K562 (cell line): ENCODE measurements around the gene IMMP2L. TPM values are rescaled to one million over a fixed set of nuclear protein-coding genes. Genes with fewer than 3 reads are reported as not detected.

ENCODE experiments used
- ATF1 ChIP-seq, 2 experiments: fragments of 450-650 bp in 1 of 2; IDR thresholded peaks; 2 replicates each; pipeline ENCODE4 v1.6.1; 2016; ENCODE audit warnings: missing compliant biosample characterization in 1 of 2, missing genetic modification characterization in 1 of 2
- COPS2 ChIP-seq: fragments of 450-650 bp; conservative IDR thresholded peaks from 2 replicates; pipeline ENCODE4 v1.6.1; 2016; ENCODE audit warnings: mild to moderate bottlenecking, moderate library complexity
- KLF16 ChIP-seq: IDR thresholded peaks from 2 replicates; pipeline ENCODE4 v1.6.1; 2016; ENCODE audit warnings: antibody characterized with exemption
- ZNF384 ChIP-seq: IDR thresholded peaks from 2 replicates; pipeline ENCODE4 v1.6.1; 2012; ENCODE audit warnings: low read depth, low read length, improper control_type of control experiment
- ZNF668 ChIP-seq: fragments of 250-450 bp; sonication (Bioruptor Pico); IDR thresholded peaks from 2 replicates; pipeline ENCODE4 v1.8.0; 2022; ENCODE audit warnings: mild to moderate bottlenecking, inconsistent platforms
- ZZZ3 ChIP-seq: fragments of 450-650 bp; IDR thresholded peaks from 2 replicates; pipeline ENCODE4 v1.6.1; 2016; ENCODE audit warnings: antibody characterized with exemption, mild to moderate bottlenecking, moderate library complexity
- polyA plus RNA-seq, 8 experiments: library from polyadenylated mRNA; depleted of rRNA in 4 of 8; stranded (reverse) in 5 of 8; unstranded in 3 of 8; fragments of >200 nt; fragmentation: Nextera tagmentation in 2 of 8; fragmentation: Illumina TruSeq in 1 of 8; extraction: Ambion mirVana in 2 of 8; extraction: Trizol in 1 of 8; gene quantifications; 2 replicates each; pipeline versions ENCODE4 v1.2.1 to v1.2.3, GENCODE V29; 2011 to 2014; ENCODE audit warnings: inconsistent platforms in 1 of 8, missing spikeins in 1 of 8
- total RNA-seq, 7 experiments: library from RNA; depleted of rRNA in 6 of 7; stranded (reverse); fragments of >200 nt in 6 of 7; fragmentation: Illumina TruSeq in 2 of 7; extraction: Trizol in 2 of 7; gene quantifications; 2 replicates each; pipeline versions ENCODE4 v1.2.1 to v1.2.3, GENCODE V29; 2011 to 2021; ENCODE audit warnings: low replicate concordance in 1 of 7
- TF ChIP-seq, protein P1 (sequence below): IDR thresholded peaks from 2 replicates; pipeline ENCODE4 v1.6.1; 2011; ENCODE audit warnings: borderline replicate concordance, low read depth, mild to moderate bottlenecking, moderate library complexity, low read length; ENCODE audit not compliant: insufficient read depth, poor library complexity, severe bottlenecking
- TF ChIP-seq, protein P2 (sequence below), 2 experiments: fragments of 450-650 bp; IDR thresholded peaks; 2 replicates each; pipeline ENCODE4 v1.6.1; 2018; ENCODE audit warnings: mild to moderate bottlenecking in 2 of 2, low read depth in 1 of 2; ENCODE audit not compliant: partially characterized antibody in 2 of 2

IMMP2L gene
- total and polyA plus RNA-seq, 9 of the 15 experiments (the other 6 are each of a cell fraction or from before 2014, with no cell fraction given): 29.7 to 116 (median 53.0) TPM

DNA sequence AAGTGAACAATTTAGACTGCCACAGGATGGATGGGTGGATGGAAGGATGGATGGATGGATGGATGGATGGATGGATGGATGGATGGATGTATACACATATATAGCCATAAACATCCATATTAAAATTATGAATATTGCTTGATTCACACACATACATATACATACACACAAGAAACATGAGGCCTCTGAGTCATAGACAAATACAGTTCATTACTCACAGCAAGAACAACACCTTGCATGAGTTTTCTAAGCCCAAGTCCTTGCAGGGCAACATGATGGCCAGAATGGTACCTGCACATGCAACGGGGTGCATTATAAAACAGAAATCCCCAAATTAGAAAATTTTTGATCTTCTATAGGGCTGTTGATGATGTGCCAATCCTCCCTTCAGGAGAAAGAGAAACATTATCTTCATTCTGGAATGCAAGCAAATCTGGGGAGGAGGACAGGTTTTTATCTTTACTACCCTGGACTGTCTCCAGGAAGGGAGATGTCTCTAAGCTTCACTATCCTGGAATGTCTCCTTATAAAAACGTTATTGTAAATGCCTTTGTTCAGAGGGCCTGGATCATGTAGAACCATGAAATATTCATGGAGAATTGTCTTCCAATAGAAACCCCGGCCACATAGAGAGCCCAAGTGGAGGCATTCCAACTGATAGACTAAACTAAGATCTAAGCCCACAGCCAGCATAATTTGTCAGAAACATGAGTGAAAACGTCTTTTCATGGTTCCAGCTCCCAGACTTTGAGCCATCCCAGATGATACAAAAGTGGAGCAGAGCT lies 709.9 kb downstream of the IMMP2L start (continued):
- TF ChIP-seq ZNF668 (CRISPR knock-in tag): no peak
- TF ChIP-seq COPS2: no peak
- TF ChIP-seq, protein P1, sequence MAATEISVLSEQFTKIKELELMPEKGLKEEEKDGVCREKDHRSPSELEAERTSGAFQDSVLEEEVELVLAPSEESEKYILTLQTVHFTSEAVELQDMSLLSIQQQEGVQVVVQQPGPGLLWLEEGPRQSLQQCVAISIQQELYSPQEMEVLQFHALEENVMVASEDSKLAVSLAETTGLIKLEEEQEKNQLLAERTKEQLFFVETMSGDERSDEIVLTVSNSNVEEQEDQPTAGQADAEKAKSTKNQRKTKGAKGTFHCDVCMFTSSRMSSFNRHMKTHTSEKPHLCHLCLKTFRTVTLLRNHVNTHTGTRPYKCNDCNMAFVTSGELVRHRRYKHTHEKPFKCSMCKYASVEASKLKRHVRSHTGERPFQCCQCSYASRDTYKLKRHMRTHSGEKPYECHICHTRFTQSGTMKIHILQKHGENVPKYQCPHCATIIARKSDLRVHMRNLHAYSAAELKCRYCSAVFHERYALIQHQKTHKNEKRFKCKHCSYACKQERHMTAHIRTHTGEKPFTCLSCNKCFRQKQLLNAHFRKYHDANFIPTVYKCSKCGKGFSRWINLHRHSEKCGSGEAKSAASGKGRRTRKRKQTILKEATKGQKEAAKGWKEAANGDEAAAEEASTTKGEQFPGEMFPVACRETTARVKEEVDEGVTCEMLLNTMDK: no peak
- TF ChIP-seq KLF16: no peak
- TF ChIP-seq, protein P2, sequence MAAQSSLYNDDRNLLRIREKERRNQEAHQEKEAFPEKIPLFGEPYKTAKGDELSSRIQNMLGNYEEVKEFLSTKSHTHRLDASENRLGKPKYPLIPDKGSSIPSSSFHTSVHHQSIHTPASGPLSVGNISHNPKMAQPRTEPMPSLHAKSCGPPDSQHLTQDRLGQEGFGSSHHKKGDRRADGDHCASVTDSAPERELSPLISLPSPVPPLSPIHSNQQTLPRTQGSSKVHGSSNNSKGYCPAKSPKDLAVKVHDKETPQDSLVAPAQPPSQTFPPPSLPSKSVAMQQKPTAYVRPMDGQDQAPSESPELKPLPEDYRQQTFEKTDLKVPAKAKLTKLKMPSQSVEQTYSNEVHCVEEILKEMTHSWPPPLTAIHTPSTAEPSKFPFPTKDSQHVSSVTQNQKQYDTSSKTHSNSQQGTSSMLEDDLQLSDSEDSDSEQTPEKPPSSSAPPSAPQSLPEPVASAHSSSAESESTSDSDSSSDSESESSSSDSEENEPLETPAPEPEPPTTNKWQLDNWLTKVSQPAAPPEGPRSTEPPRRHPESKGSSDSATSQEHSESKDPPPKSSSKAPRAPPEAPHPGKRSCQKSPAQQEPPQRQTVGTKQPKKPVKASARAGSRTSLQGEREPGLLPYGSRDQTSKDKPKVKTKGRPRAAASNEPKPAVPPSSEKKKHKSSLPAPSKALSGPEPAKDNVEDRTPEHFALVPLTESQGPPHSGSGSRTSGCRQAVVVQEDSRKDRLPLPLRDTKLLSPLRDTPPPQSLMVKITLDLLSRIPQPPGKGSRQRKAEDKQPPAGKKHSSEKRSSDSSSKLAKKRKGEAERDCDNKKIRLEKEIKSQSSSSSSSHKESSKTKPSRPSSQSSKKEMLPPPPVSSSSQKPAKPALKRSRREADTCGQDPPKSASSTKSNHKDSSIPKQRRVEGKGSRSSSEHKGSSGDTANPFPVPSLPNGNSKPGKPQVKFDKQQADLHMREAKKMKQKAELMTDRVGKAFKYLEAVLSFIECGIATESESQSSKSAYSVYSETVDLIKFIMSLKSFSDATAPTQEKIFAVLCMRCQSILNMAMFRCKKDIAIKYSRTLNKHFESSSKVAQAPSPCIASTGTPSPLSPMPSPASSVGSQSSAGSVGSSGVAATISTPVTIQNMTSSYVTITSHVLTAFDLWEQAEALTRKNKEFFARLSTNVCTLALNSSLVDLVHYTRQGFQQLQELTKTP (IDR thresholded peaks at IDR 0.05; ENCODE audit: low read depth in 1 of 2, partially characterized antibody in 2 of 2): no peak
- no peak for TF ChIP-seq ATF1 (CRISPR knock-in tag; IDR thresholded peaks at IDR 0.05)
- no peak for TF ChIP-seq ATF1 (tag; IDR thresholded peaks at IDR 0.05)
- TF ChIP-seq ZZZ3: no peak
- TF ChIP-seq ZNF384: no peak
- TF ChIP-seq, all 486 proteins: peak for 0
